SKM-1 (cell line): ENCODE measurements around the gene DDC.
"Not testable (repeated sequence)": the region's sequence is repeated elsewhere in the genome, so short reads cannot be mapped to it uniquely, and the experiment has no call there.

Source experiments
- DNase-seq: peaks from one replicate; lab custom pipeline; 2025; ENCODE audit not compliant: unreplicated experiment; lab: John Stamatoyannopoulos, UW

Gene DDC

DNA sequence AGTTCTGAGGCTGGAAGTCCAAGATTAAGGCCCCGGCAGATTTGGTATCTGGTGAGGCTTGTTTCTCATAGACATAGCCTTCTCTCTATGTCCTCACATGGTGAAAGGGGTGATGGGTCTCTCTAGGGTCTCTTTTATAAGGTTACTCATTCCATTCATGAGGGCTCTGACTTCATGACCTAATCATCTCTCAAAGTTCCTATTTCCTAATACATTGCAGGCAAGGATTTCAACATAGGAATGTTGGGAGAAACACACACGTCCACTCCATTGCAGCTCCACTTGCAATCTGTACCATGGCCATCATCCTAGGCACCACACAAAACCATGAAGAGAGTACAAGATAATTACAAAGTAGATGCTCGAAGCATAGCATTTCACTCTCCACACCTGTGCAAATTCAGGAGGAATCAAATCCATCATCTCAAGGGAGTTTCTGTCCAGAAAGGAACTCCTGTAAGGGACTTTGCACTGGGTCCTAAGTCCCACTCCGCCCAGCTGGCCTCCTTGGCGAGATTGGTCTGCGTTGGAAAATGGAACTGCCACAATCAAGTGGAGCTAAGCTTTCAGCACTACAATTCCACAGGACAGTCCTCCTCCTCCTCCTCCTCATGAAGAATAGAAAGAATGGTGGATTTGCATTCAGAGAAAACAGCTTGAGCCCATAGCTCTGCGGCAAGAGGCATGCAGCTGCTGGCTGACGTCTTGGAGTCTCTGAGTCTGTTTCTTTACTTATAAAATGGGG lies 8.8 kb downstream of the DDC start:
- no peak for DNase-seq

GRCh38 chr7:50555594-50556140 lies 9.5 kb downstream of the DDC start:
- DNase-seq, result no peak

DNA sequence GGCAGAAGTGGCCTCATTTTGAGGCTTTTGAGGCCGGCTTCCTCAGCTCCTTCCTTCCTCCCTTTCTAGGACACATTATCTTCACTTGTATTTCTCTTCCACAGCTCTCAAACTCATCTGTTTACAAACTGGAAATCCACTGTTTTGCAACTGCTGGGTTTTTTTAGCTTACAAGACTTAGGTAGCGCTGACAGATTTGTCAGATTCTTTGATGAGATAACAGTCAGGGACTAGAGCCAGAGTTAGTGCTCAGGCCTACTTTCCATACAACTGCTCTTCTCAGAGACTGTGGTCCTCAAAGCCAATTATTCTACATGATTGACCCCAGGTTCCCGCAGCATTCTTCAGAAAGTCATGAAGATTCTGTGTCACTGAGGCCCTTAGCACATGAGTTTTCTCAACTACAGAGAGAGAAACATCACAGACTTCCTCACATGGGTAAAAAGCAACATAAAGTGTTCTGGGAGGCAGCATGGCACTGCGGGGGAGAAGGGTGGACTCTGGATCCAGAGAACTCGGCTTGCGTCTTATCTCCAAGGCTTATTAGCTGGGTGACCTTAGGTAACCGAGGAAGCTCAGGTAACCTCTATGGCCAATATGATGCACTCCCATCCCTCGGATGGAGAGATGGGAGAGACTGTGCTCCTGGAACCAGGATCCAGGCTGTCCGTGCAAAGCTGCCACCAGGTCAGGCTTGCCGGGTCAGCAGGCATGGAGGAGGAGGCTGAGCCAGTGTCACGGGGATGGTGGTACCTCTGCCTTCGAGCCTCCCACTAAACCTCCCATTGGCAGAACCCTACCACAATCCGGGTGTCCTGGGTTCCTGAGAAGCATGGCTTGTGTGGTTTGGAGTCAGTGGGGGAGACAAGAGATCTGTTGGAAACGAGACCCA lies 10.5 kb downstream of the DDC start:
- no peak for DNase-seq

GRCh38 chr7:50553973-50554372 lies 11.2 kb downstream of the DDC start:
- DNase-seq, result no peak

DNA sequence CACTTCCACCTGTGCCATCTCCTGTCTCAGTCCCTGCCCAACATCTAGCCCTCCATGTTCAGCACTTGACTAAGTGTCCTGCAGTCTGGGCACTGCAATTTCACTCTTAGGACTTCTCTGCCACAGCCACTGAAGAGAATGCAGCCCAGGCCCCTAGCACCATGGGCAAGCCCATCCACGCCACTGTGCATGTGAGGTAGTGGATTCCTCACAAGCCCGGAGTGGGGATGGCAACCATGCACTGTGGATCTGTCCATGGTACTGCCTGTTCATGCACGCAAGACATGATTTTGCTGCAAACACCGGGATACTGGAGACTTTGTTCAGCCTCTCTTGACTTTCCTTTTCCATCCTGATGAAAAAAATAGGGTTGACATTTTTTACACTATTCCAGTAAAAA lies 12.3 kb downstream of the DDC start:
- no peak for DNase-seq

DNA sequence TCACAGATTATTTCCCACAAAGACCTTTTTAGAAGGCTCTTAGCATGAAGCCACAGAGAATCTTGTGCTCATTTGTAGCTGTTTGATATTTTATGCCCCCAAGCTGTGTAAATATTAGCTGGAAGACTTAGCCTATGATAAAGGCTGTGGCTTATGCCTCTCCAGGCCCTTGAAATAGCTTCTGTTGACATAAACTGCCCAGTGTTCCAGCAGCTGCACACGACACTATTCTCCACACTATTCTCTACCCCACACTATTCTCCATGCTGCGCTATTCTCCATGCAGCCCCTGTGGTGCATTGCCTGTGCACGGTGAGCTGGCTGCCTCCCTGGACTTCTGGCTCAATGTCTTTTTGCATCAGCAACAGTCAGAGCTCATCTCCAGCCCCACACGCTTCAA lies 13.1 kb downstream of the DDC start:
- no peak for DNase-seq

- DNase-seq, result not testable (repeated sequence)
These were observed 19.6 kb downstream of the DDC start for GRCh38 chr7:50545613-50546012.

GRCh38 chr7:50544992-50545391 lies 20.2 kb downstream of the DDC start:
- no peak for DNase-seq

DNA sequence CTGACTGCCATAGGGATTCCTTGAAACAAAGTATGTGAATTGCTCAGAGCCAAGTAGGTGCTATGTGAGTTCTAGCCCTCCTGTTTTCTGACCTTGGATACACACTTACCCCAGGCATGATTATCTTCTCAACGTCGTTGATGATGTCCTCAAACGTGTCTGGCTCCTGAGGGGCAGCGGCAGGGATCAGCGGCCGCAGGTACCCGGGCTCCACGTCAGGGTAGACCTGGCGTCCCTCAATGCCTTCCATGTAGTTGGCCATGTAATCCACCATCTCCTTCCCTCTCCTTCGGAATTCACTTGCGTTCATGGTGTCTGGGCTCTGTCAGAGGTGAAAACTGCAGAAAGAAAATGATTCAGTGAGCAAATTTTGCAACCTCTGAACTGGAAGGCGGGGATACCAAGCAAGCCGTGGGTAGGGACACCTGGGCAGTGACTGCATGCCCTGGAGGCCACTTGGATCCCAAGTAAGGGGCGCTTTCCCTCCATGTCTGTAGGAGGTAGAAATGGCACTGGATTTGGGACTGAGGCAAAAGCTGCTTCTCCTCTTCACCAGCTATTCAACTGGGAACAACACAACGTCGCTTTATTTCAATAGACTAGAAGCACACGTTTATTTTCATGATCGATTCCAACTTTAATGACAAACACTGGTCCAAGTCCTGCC lies 21.3 kb downstream of the DDC start:
- no peak for DNase-seq

- no peak for DNase-seq
These were observed 23.1 kb downstream of the DDC start for GRCh38 chr7:50542132-50542531.

- DNase-seq, result no peak
These were observed 24.2 kb downstream of the DDC start for GRCh38 chr7:50540785-50541579.

DNA sequence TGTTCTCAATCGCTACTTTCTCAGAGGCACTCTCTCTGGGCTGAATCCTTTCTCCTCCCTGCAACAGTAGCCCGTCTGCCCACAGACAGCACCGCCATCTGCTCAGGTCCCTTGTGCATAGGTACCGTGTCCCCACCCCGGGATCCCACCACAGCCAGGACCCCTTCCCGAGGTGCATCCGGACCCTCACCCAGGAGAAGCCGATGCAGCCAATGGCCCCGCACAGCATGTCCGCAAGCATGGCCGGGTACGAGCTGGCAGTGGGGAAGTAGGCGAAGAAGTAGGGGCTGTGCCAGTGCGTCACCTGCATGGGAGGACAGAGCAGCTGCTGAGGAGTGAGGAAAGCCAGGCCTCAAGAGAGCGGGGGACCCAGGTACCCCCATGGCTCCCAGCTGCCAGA lies 25.5 kb downstream of the DDC start:
- DNase-seq, result no peak

DNA sequence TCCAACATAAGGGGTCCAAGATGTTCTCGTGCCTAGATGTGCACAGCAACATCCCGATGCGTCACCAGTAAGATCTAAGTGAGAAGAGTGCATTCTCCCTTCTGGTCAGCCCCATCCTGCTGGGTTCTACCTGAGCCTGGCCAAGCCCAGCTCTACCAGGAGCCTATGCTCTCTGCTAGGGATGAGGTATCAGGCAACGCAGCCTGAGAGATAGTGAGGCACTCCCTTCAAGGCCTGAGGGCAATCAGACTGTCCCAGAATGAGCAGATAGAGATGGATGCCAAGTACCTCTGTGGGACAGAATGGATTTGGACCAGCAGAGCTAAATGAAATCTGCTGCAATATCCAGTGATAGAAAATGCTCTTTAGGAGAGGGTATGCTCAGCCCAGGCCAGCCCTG lies 26.7 kb downstream of the DDC start:
- DNase-seq, result no peak

- no peak for DNase-seq
These were observed 27.8 kb downstream of the DDC start for GRCh38 chr7:50537417-50537816.

GRCh38 chr7:50535291-50535711 lies 29.9 kb downstream of the DDC start:
- DNase-seq, result not testable (repeated sequence)

- DNase-seq, result no peak
These were observed 30.4 kb downstream of the DDC start for GRCh38 chr7:50534690-50535290.

- no peak for DNase-seq
These were observed 31.3 kb downstream of the DDC start for GRCh38 chr7:50533866-50534265.

GRCh38 chr7:50531928-50532327 lies 33.3 kb downstream of the DDC start:
- DNase-seq, result no peak

DNA sequence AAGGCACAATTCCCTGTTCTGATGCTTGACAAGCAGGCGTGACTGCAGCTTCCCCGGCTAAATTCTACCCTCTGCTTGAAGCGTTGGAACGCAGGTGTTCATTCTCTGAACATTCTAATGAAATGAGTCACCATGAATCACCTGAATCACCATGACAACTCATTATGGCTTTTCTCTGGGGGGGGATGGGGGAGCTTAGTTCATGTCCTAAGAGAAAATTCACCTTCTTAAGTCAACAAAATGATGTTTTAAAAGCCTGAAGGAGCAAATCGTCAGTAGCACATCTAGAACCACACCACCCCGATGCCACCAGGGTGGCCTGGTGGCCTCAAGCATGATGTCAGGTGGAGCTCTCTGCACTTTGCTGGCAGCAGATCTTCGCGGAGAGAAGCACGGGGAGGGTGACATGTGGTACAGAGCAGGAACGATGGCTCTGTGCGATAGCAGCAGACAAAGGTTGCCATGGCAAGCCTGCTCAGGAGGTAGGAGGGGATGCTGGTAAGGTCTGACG lies 33.7 kb downstream of the DDC start:
- no peak for DNase-seq

DNA sequence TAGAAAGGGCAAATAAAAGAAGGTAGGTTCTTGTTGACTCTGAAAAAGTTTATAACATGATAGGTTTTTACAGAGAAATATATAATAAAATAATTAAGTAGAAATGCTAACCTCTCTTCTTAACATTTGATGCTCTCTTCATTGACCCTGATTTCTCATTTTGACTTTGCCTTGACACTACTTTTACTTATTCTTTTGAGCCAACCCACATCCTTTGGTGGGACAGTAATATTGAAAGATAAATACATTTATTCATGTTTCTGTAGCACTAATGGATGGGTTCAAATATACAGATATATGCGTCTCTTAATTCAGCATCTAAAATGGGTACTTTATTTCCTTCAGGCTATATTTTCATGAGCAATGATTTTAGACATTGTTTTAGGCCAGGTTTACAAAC lies 34.4 kb downstream of the DDC start:
- no peak for DNase-seq
